ENCODE measurements around the gene PLXNA2. TPM values are rescaled to one million over a fixed set of nuclear protein-coding genes. Genes with fewer than 3 reads are reported as not detected.
A peak's percentile ranks its signal among the peaks of the same experiment; 100 is the strongest.

The PLXNA2 gene
- total and polyA plus RNA-seq, 2 of the 13 experiments (the other 11 are each of a cell fraction or from before 2014, with no cell fraction given): 1.1 to 2.1 TPM

DNA sequence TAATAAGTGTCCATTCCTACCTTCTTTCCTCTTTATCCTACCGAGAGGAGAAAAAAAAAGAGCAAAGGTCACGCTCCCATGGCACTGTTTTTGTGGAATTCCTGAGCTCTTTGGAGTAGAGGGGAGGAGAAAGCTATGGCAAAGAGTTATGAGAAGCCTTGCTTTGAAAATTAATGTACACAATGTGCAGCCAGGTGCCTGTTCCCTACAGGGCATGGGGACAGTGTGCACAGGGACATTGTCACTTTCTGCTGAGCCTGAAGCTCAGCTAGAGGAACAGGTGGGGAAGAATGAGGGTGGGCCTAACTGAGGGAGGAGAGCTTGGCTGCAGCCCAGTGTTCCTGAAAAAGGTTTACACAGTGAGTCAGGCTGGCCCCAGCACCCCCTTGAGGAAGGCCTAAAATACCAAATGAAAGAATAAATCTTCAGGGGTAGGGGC is 66.1 kb downstream of the PLXNA2 start (continued):
- no peak for TF ChIP-seq ZBTB10 (CRISPR knock-in tag; IDR thresholded peaks at IDR 0.05; ENCODE audit: borderline replicate concordance)
- 0 out of 2 replicates have a peak, but pooled peaks have one; percentile 26 for TF ChIP-seq RXRB (CRISPR knock-in tag; IDR thresholded peaks at IDR 0.05; ENCODE audit: borderline replicate concordance)
- TF ChIP-seq KDM6A (CRISPR knock-in tag; IDR thresholded peaks at IDR 0.05; ENCODE audit: low read depth): no peak
- TF ChIP-seq NKX3-1 (CRISPR knock-in tag; IDR thresholded peaks at IDR 0.05): no peak
- TF ChIP-seq ZNF75D (CRISPR knock-in tag; IDR thresholded peaks at IDR 0.05; ENCODE audit: borderline replicate concordance): no peak
- TF ChIP-seq MAFG (CRISPR knock-in tag; IDR thresholded peaks at IDR 0.05): no peak
- 0 out of 2 replicates have a peak, but pooled peaks have one; percentile 29 for TF ChIP-seq ZSCAN25 (CRISPR knock-in tag; IDR thresholded peaks at IDR 0.05)
- no peak for TF ChIP-seq EZH2 (conservative IDR thresholded peaks at IDR 0.05; ENCODE audit: low read depth, low read length)
- no peak for TF ChIP-seq TSC22D2 (CRISPR knock-in tag; IDR thresholded peaks at IDR 0.05; ENCODE audit: borderline replicate concordance)
- TF ChIP-seq NCOR1 (IDR thresholded peaks at IDR 0.05; ENCODE audit: borderline replicate concordance, low read length): no peak; the same call in 1 of the 2 replicates
- TF ChIP-seq CBX1 (IDR thresholded peaks at IDR 0.05; ENCODE audit: low read depth): no peak

DNA sequence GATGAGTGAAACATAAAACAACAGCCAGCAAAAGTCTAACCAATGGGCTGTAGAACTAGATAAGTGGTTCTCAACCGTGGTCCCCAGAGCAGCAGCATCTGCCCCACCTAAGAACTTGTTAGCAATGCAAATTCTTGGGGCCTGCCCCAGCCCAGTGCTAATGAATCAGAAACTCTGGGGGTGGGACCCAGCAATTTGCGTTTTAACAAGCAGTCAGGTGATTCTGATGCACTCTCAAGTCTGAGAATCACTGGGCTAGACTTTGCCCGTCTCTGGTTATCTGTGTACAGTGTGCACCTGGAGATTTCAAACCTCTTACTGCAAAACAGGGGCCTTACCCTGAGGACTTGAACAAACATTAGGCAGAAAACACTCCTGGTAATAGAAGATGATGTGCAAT is 66.5 kb downstream of the PLXNA2 start:
- BruUV-seq (replicated peaks): no TSS peak
- Histone ChIP-seq H3K79me2 (ENCODE audit: insufficient read depth, low read length) (no peaks in the 10 kb centered on the region), H4K20me1 (ENCODE audit: insufficient read depth, low read length) (no peaks in the 10 kb centered on the region), H3K4me3 (replicated peaks in 1 of 3; ENCODE audit: insufficient read depth in 1 of 3, low read depth in 2 of 3, low read length in 3 of 3) (peak overlapping the region in 1 of 3 experiments; percentile 29; a peak in 1 of 6 replicates), H3K9ac (ENCODE audit: insufficient read depth, low read depth, low read length) (no peak overlapping the region), H3K4me2 (ENCODE audit: low read depth, low read length) (peak overlapping the region; percentile 30), H3K36me3 (replicated peaks in 1 of 2; ENCODE audit: control insufficient read depth in 1 of 2, insufficient read depth in 2 of 2, low read length in 2 of 2) (no peaks in the 10 kb centered on the region), H3K4me1 (ENCODE audit: insufficient read depth, low read length) (peaks cover 100% of the 10 kb centered on the region), H2AFZ (ENCODE audit: low read length) (no peak overlapping the region), H3K27ac (ENCODE audit: extremely low read length, insufficient read depth, low read length) (peak overlapping the region; percentile 28), H3K27me3 (ENCODE audit: control insufficient read depth in 1 of 2, insufficient read depth in 2 of 2, low read length in 2 of 2) (no peaks in the 10 kb centered on the region), H3K9me3 (ENCODE audit: low read length) (no peaks in the 10 kb centered on the region)
- ChIA-PET POLR2A (interaction anchor here (0.5 to 1.9 kb wide), 6 partner anchors 19 to 62 kb away, joined by 3 to 8 read pairs (median 4); no protein-coding TSS in a partner anchor), CTCF (ENCODE audit: low intra/inter-chr PET ratio, low total read pairs) (no interaction called here)
- in situ Hi-C loops (cut with HindIII; ENCODE audit: extremely low pct_ligation_motif_present, low pct_unique_long_range_greater_than_20kb) (no loop called here), intact Hi-C loops (cut with micrococcal nuclease; ENCODE audit: unreplicated experiment) (no loop called here)
- ATAC-seq (peak; percentile 39), DNase-seq (ENCODE audit: low spot score) (no peak), FAIRE-seq (no peak)
- WGBS (ENCODE audit: low lambda C conversion rate): 0% methylated on average over 3 of the region's 3 CpGs
- TF ChIP-seq EHMT2 (IDR thresholded peaks at IDR 0.05; ENCODE audit: borderline replicate concordance, low read depth, low read length): no peak
- TF ChIP-seq NFRKB (IDR thresholded peaks at IDR 0.05): no peak
- 0 out of 2 replicates have a peak, but pooled peaks have one; percentile 21 for TF ChIP-seq ZSCAN29 (CRISPR knock-in tag; conservative IDR thresholded peaks at IDR 0.05)
- no peak for TF ChIP-seq RCOR2 (CRISPR knock-in tag; IDR thresholded peaks at IDR 0.05)
- TF ChIP-seq, protein P1, sequence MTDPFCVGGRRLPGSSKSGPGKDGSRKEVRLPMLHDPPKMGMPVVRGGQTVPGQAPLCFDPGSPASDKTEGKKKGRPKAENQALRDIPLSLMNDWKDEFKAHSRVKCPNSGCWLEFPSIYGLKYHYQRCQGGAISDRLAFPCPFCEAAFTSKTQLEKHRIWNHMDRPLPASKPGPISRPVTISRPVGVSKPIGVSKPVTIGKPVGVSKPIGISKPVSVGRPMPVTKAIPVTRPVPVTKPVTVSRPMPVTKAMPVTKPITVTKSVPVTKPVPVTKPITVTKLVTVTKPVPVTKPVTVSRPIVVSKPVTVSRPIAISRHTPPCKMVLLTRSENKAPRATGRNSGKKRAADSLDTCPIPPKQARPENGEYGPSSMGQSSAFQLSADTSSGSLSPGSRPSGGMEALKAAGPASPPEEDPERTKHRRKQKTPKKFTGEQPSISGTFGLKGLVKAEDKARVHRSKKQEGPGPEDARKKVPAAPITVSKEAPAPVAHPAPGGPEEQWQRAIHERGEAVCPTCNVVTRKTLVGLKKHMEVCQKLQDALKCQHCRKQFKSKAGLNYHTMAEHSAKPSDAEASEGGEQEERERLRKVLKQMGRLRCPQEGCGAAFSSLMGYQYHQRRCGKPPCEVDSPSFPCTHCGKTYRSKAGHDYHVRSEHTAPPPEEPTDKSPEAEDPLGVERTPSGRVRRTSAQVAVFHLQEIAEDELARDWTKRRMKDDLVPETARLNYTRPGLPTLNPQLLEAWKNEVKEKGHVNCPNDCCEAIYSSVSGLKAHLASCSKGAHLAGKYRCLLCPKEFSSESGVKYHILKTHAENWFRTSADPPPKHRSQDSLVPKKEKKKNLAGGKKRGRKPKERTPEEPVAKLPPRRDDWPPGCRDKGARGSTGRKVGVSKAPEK (CRISPR knock-in tag; IDR thresholded peaks at IDR 0.05; ENCODE audit: borderline replicate concordance): 0 out of 2 replicates have a peak, but pooled peaks have one; percentile 12
- 0 out of 4 replicates have a peak, but pooled peaks of 1 of the 2 experiments have one; percentile 44 for TF ChIP-seq HMGXB4 (CRISPR knock-in tag; IDR thresholded peaks at IDR 0.05; ENCODE audit: borderline replicate concordance in 1 of 2, low read depth in 1 of 2)

Data from HepG2 (cell line).